ENCODE data around the gene SLC39A13. TPM values are rescaled to one million over a fixed set of nuclear protein-coding genes. Genes with fewer than 3 reads are reported as not detected.
A peak's percentile ranks its signal among the peaks of the same experiment; 100 is the strongest.

Gene SLC39A13
- total and polyA plus RNA-seq, 2 of the 13 experiments (the other 11 are each of a cell fraction or from before 2014, with no cell fraction given): 15.3 to 30.5 TPM

DNA sequence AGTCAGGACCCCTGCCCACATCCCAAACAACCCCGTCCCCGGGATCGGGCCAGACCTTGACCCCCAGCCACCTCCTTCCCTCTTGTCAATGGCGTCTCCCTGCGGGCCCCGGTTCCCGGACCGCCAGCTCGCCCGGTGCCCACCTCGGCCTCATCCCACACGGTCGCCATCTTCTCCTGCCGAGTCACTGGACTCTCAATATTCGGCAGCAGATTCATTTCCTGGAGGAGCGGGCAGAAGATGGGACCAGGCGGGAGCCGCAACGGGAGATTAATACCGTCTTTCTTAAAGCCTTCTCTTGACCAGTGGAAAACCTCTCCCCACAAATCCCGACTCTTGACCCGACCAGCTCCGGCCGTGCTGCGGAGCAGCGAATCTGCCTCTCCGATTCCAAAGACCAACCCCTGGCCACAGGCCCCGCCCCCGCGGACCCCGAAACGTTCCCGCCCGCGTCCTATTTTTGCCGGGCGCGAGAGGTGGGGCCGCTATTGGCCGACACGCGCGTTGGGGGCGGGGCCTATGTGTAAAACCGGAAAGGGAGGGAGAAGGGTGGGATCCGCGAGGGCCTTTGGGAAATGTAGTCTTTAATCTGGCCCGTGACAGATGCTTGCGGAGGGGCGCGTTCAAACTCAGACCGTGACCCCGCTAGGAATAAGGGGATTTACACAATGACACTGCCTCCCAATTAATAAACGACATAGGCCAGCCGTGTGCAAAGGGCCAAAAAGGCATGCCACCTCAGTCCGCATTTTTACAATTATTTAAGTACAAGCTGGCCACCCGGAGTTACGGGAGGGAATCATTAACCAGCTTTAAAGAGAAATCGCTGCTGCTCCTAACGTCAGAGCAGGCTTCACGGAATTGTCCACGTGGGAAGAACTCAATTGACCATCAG lies 17.9 kb downstream of the SLC39A13 start, which contains the start of gene PSMC3 (continued):
- no peak for TF ChIP-seq NFE2L2 (IDR thresholded peaks at IDR 0.05; ENCODE audit: low read length)
- TF ChIP-seq ZNF691 (CRISPR knock-in tag; IDR thresholded peaks at IDR 0.05; ENCODE audit: borderline replicate concordance, low read depth): peak; percentile 53; the same call in 1 of the 2 replicates
- TF ChIP-seq ZNF329 (CRISPR knock-in tag; IDR thresholded peaks at IDR 0.05; ENCODE audit: low read depth): no peak
- TF ChIP-seq FOXA1 (IDR thresholded peaks at IDR 0.05): no peak
- peak; percentile 6; the same call in 1 of the 2 replicates for TF ChIP-seq FOXA1 (CRISPR knock-in tag; IDR thresholded peaks at IDR 0.05)
- TF ChIP-seq, protein P1, sequence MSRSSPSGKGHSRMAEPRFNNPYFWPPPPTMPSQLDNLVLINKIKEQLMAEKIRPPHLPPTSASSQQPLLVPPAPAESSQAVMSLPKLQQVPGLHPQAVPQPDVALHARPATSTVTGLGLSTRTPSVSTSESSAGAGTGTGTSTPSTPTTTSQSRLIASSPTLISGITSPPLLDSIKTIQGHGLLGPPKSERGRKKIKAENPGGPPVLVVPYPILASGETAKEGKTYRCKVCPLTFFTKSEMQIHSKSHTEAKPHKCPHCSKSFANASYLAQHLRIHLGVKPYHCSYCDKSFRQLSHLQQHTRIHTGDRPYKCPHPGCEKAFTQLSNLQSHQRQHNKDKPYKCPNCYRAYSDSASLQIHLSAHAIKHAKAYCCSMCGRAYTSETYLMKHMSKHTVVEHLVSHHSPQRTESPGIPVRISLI (CRISPR knock-in tag; IDR thresholded peaks at IDR 0.05; ENCODE audit: borderline replicate concordance): no peak
- no peak for TF ChIP-seq NRL (CRISPR knock-in tag; IDR thresholded peaks at IDR 0.05; ENCODE audit: borderline replicate concordance)
- TF ChIP-seq RXRA (CRISPR knock-in tag; IDR thresholded peaks at IDR 0.05): no peak; the same call in 1 of the 2 replicates
- TF ChIP-seq, protein P2, sequence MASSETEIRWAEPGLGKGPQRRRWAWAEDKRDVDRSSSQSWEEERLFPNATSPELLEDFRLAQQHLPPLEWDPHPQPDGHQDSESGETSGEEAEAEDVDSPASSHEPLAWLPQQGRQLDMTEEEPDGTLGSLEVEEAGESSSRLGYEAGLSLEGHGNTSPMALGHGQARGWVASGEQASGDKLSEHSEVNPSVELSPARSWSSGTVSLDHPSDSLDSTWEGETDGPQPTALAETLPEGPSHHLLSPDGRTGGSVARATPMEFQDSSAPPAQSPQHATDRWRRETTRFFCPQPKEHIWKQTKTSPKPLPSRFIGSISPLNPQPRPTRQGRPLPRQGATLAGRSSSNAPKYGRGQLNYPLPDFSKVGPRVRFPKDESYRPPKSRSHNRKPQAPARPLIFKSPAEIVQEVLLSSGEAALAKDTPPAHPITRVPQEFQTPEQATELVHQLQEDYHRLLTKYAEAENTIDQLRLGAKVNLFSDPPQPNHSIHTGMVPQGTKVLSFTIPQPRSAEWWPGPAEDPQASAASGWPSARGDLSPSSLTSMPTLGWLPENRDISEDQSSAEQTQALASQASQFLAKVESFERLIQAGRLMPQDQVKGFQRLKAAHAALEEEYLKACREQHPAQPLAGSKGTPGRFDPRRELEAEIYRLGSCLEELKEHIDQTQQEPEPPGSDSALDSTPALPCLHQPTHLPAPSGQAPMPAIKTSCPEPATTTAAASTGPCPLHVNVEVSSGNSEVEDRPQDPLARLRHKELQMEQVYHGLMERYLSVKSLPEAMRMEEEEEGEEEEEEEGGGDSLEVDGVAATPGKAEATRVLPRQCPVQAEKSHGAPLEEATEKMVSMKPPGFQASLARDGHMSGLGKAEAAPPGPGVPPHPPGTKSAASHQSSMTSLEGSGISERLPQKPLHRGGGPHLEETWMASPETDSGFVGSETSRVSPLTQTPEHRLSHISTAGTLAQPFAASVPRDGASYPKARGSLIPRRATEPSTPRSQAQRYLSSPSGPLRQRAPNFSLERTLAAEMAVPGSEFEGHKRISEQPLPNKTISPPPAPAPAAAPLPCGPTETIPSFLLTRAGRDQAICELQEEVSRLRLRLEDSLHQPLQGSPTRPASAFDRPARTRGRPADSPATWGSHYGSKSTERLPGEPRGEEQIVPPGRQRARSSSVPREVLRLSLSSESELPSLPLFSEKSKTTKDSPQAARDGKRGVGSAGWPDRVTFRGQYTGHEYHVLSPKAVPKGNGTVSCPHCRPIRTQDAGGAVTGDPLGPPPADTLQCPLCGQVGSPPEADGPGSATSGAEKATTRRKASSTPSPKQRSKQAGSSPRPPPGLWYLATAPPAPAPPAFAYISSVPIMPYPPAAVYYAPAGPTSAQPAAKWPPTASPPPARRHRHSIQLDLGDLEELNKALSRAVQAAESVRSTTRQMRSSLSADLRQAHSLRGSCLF (CRISPR knock-in tag; IDR thresholded peaks at IDR 0.05; ENCODE audit: borderline replicate concordance): 0 out of 2 replicates have a peak, but pooled peaks have one; percentile 67
- no peak for TF ChIP-seq FOXK2 (IDR thresholded peaks at IDR 0.05)
- TF ChIP-seq HDAC2 (CRISPR knock-in tag; IDR thresholded peaks at IDR 0.05): no peak; the same call in 1 of the 2 replicates
- TF ChIP-seq ZBTB20 (CRISPR knock-in tag; IDR thresholded peaks at IDR 0.05; ENCODE audit: borderline replicate concordance, low read depth): no peak
- TF ChIP-seq, protein P3, sequence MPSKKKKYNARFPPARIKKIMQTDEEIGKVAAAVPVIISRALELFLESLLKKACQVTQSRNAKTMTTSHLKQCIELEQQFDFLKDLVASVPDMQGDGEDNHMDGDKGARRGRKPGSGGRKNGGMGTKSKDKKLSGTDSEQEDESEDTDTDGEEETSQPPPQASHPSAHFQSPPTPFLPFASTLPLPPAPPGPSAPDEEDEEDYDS (CRISPR knock-in tag; IDR thresholded peaks at IDR 0.05): peak; percentile 2; the same call in 1 of the 2 replicates
- 0 out of 2 replicates have a peak, but pooled peaks have one; percentile 75 for TF ChIP-seq ZNF343 (CRISPR knock-in tag; IDR thresholded peaks at IDR 0.05)
- TF ChIP-seq JUND (CRISPR knock-in tag; IDR thresholded peaks at IDR 0.05): no peak
- TF ChIP-seq ZNF687 (CRISPR knock-in tag; IDR thresholded peaks at IDR 0.05): peak; percentile 50
